Activated gamma-delta T cell treated with anti-CD3 and anti-CD28 coated beads, Interleukin-2, amount 50 U/mL, for 16 hours (primary cell): ENCODE measurements around the gene TP53TG3C.
"Not testable (repeated sequence)": the region's sequence is repeated elsewhere in the genome, so short reads cannot be mapped to it uniquely, and the experiment has no call there.

Experiments
- DNase-seq: peaks from one replicate; pipeline ENCODE4 v3.0.0-alpha.2; 2020; ENCODE audit warnings: low read depth

The TP53TG3C gene

GRCh38 chr16:33193926-33194325, at the start of gene TP53TG3C:
TP53TG3C (plus strand) TSS chr16:33194226; CDS start chr16:33194294, 68 bp downstream.
- DNase-seq, result not testable (repeated sequence)
